ENCODE measurements around the gene ANKRD39. TPM values are rescaled to one million over a fixed set of nuclear protein-coding genes. Genes with fewer than 3 reads are reported as not detected.
A peak's percentile ranks its signal among the peaks of the same experiment; 100 is the strongest.

ANKRD39 gene
- total RNA-seq, 1 donor: 4.7 TPM

GRCh38 chr2:96801005-96801785, 56.6 kb downstream of the ANKRD39 start:
- H3K4me3 ChIP-seq (ENCODE audit: low read depth, low read length): no peak overlapping the region
- peak; percentile 55 for DNase-seq (ENCODE audit: low read depth)
- peak; percentile 78 for TF ChIP-seq CTCF (IDR thresholded peaks at IDR 0.05; ENCODE audit: insufficient read depth, low read depth, low read length)

GRCh38 chr2:96800061-96801004, 57.5 kb downstream of the ANKRD39 start:
- H3K4me3 ChIP-seq (ENCODE audit: low read depth, low read length): no peak overlapping the region
- TF ChIP-seq CTCF (IDR thresholded peaks at IDR 0.05; ENCODE audit: insufficient read depth, low read depth, low read length): no peak
- no peak for DNase-seq (ENCODE audit: low read depth)

GRCh38 chr2:96799623-96799935, 58.2 kb downstream of the ANKRD39 start:
- no peak for DNase-seq (ENCODE audit: low read depth)
- TF ChIP-seq CTCF (IDR thresholded peaks at IDR 0.05; ENCODE audit: insufficient read depth, low read depth, low read length): no peak
- H3K4me3 ChIP-seq (ENCODE audit: low read depth, low read length): no peak overlapping the region

- H3K4me3 ChIP-seq (ENCODE audit: low read depth, low read length): no peak overlapping the region
- no peak for DNase-seq (ENCODE audit: low read depth)
Measured at GRCh38 chr2:96798733-96799622, 58.8 kb downstream of the ANKRD39 start.

More at GRCh38 chr2:96798733-96799622, 58.8 kb downstream of the ANKRD39 start:
- TF ChIP-seq CTCF (IDR thresholded peaks at IDR 0.05; ENCODE audit: insufficient read depth, low read depth, low read length): no peak

Small RNA genes within 50 kb of the gene (small RNA-seq; reads per million reads assigned to genes)
- not detected for gene MIR3127

Other genes starting within 250 kb of the ANKRD39 start
- gene KANSL3, start 219.7 kb downstream of the ANKRD39 start, total RNA-seq: 35.4 and 37.4 TPM in 2 replicates
- 0.64 and 0.86 TPM in 2 replicates for gene FER1L5, start 215.3 kb downstream of the ANKRD39 start, total RNA-seq
- 15.1 and 31.1 TPM in 2 replicates for gene LMAN2L, start 118.0 kb downstream of the ANKRD39 start, total RNA-seq
- gene CNNM4, start 97.1 kb downstream of the ANKRD39 start, total RNA-seq: 3.9 and 5.6 TPM in 2 replicates
- 6.4 and 8.6 TPM in 2 replicates for gene CNNM3, start 41.7 kb downstream of the ANKRD39 start, total RNA-seq
- gene ANKRD23, start 14.0 kb downstream of the ANKRD39 start, total RNA-seq: 1.3 TPM in 2 replicates
- 16.4 and 22.5 TPM in 2 replicates for gene SEMA4C, start 12.1 kb upstream of the ANKRD39 start, total RNA-seq
- not detected in 2 replicates for gene FAM178B, start 128.6 kb upstream of the ANKRD39 start, total RNA-seq
- gene FAHD2B, start 236.9 kb upstream of the ANKRD39 start, total RNA-seq: 3.0 and 4.5 TPM in 2 replicates